NCI-H748 treated with DMSO at 0.1 percent for 48 hours (cell line): ENCODE measurements around the gene HYAL2.
A peak's percentile ranks its signal among the peaks of the same experiment; 100 is the strongest.

ENCODE experiments used
- DNase-seq: peaks from one replicate; lab custom pipeline; 2025; lab: John Stamatoyannopoulos, UW

The HYAL2 gene

DNA sequence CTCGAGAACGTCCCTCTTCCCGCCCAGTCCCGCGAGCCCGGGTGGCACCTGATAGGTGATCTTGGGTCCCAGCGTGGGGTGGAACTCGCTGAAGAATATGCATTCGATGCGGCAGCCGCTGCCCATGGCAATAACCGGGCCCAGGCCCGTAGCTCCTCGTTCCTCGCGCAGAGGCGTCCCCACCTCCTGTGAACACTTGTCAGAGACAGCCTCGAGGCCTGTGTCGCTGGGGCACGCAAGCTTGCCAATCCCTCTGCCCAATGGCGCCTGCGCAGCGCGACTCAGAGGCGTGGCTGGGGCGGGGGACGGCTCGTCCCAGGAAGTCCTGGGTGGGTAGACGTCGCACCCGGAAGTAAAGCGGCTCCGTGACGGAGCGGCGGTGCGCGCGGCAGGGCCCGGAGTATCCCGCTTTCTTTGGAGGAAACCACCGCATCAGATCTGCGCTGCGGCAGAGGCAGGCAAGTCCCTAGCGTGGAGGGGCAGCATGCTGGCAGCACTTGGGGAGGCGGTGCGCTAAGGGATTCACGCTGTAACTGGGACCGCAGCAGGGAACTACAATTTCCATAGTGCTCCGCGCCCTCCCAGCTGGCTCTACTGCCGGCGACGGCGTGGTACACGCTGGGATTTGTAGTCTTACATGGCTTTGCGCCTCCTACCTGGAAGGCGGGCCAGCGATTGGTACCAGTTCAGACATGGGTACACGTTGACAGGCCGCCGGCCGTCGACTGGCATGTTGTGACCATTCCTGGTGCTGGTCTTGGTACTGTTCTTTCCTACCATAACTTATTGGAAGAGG, 28.2 kb upstream of the HYAL2 start, which contains the start of the genes CYB561D2 and NPRL2:
Gene CYB561D2 (plus strand): TSS at position 336 of the 796 bp plus-strand sequence. CDS start 572 bp downstream, outside the sequence.
Gene NPRL2 (minus strand): TSS at position 249 of the 796 bp plus-strand sequence. CDS start 123 bp downstream, at position 126.
- DNase-seq = peak; percentile 69

DNA sequence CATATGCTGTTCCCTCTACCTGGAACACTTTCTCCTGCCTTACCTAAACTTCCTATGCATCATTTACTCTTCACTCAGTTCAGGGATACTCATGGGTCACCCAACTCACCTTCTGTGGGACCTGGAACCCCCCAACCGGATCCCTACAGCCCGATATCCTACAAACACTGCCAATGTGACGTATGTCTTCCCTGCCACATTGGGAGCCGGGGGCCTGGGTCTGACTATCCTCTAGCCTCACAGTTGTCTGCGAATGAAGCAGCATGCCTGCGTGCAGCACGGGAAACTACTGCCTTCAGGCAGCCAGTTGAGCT, 27.6 kb upstream of the HYAL2 start:
- no peak for DNase-seq

DNA sequence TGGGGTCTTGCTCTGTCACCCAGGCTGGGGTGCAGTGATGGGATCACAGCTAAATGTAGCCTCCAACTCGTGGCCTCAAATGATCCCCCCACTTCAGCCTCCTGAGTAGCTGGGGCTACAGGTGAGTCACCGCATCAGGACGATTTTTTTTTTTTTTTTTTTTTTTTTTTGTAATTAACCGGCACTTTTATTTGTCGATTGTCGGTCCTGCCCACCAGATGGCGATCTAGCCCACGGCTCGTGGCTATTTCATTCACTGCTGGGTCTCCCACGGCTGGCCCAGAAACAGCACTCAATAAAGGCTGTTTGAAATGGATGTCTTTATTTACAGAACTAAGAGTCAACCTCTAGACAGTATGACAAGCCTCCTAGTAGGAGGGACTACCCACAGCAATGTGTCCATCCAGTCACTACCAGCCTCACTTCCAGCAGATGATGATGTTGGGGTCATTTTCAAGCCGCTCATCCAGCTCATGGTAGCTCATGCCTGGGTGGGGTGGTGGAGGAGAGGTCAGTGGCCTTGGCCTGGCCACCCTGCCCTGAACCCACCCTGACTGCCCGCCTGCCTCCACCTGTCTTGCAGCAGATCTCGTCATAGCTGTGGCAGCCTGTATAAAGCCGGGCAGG, 24.8 kb upstream of the HYAL2 start:
- peak; percentile 37 for DNase-seq

DNA sequence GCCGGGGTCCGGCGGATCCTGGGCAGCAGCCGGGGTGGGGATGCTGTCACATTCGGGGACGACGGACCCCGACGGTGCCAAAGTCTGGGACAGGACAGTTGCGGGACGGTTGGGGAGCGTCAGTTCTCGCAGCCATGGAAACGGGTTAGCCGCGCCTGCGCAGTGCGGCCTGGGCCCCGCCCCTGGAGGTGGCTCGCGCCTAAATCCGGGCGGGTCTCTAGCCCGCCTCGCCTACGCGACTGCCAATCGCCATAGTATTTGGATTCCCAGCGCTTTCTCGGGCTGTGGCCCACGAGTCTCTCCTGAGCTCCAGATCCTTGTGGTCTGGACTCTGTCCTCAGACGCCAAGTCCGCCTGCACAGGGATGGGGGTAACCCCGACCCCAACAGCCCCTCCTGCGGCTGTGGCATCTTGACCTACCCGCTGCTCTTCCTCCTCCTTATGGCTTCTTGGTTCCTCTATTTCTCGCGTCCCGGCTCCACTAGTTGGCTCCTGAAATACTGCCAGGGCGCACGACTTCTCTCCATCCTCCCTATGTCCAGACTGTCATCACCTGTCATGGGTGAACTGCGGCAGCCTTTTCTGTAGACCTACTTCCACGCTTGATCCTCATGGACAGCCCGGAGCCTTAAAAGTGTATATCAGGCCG, 23.2 kb upstream of the HYAL2 start, which contains the start of gene ZMYND10:
Gene ZMYND10 (minus strand): TSS at position 147 of the 649 bp plus-strand sequence. CDS start 153 bp downstream, outside the sequence.
- DNase-seq = peak; percentile 39

DNA sequence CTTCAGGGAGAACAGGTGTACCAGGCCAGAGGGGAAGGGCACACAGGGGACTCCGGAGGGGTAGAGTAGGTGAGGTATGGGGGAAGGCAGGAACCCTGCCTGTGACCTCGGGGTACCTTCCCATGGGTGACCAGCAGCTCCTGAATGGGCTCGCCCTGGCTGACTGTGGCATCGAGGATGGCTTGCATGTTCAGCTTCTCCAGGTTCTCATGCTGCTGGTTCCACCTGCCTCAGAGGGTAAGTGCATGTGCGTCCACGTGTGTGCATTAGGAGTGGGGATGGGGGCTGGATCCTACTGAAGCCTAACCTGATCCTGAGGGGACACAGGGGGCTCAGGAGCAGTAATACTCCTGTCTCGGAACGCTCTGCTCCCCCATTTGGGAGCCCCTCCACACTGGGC, 22.5 kb upstream of the HYAL2 start:
- DNase-seq = no peak

DNA sequence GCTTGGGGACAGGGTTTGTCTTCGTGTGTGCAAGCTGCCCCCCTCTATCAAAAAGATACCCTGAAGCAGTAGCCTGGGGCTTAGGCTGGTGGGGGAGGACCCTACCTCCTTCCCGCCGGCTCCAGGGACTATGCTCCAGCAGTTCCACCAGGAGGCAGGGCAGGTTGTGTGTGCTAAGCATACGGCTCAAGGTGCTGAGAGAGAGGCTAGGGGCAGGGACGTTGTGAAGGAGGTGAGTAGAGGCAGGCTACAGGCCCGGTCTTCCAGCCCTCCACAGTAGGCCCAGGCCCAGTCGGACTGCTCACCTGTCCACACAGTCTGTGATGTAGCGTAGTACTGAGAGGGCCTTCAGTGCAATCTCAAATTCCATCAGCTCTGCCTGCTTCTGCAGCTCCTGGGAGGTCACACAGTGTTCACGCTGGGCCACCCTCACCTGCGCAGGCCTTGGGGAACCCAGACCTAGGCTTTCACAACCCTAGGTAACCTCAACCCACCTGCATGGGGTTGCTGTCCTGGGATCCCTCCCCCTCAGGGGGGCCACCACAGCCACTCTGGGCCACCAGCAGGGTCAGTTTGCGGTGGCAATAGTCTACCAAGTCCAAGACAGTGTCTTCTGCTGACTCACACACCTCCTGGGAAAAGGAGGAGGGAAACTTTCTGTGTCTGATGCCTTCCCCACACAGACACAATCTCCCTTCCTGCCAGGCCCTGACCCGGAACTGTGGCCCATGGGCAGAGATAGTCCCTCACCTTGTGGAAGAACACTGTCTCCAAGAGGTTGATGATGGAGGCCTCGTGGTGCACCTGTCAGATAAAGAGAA, 20.5 kb upstream of the HYAL2 start:
- DNase-seq = no peak

DNA sequence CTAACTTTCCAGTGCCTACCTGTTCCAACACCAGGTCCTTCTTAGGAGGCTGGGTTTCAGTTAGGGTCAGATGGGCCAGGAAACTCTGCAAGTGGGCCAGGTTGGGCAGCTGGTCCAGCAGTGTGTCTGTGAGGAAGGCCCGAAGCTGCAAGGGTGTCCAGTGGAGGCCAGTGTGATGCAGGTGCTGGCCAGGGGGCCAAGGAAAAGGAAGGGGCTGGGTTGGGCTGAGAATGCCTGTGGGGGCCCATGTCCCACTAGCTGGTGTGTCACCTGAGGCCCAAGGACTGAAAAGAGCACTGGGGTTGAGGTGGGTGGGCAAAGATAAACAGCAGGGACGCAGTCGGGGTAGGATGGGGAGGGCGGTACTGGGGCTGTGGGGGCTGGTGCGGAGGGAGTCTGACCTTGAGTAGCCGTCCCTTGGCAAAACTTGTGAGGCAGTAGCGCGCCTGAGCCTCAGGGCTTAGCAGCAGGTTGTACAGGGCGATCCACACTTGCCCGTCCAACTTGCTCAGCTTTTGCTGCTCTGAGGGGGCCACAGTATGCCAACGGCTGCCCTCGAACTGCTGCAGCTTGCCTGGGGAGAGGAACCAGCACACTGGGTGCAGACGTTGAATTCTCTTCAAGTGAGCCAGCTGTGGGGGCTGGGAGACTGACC, 19.6 kb upstream of the HYAL2 start:
- no peak for DNase-seq

DNA sequence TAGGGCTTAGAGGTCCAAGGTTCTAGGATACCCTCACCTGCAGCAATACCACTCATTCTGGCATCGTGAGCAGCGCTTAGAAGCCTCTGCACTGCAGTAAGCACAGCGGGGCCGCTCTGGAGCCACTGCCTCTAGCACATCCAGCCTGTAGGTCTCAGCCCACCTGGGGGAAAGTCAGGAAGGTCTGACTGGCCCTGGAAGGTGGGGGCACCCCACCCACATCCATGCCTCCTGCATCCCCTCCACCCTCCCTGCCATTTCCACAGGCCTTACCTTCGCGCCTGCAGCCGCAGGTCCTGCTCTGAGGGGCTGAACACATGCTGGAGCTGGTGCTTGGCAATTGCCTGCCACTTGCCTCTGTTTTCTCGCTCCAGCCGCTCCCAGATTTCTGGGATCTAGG, 19.0 kb upstream of the HYAL2 start:
- DNase-seq = no peak

DNA sequence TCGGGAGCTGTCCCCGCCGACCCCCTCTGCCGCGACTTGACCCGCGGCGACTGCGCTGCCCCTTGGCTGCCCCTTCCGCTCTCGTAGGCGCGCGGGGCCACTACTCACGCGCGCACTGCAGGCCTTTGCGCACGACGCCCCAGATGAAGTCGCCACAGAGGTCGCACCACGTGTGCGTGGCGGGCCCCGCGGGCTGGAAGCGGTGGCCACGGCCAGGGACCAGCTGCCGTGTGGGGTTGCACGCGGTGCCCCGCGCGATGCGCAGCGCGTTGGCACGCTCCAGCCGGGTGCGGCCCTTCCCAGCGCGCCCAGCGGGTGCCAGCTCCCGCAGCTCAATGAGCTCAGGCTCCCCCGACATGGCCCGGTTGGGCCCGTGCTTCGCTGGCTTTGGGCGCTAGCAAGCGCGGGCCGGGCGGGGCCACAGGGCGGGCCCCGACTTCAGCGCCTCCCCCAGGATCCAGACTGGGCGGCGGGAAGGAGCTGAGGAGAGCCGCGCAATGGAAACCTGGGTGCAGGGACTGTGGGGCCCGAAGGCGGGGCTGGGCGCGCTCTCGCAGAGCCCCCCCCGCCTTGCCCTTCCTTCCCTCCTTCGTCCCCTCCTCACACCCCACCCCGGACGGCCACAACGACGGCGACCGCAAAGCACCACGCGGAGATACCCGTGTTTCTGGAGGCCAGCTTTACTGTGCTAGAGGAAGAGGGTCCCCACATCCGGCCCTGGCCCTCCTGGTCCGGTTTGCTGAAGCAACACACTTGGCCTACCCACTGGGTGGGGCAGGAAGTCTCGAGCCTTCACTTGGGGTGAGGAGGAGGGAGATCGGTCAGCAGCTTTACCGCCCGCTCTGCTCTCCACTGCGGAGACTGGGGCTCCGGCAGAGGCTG, 18.1 kb upstream of the HYAL2 start, which contains the start of gene RASSF1:
Gene RASSF1 (minus strand): TSS at position 389 of the 882 bp plus-strand sequence. CDS start 31 bp downstream, at position 358.
- DNase-seq = no peak

DNA sequence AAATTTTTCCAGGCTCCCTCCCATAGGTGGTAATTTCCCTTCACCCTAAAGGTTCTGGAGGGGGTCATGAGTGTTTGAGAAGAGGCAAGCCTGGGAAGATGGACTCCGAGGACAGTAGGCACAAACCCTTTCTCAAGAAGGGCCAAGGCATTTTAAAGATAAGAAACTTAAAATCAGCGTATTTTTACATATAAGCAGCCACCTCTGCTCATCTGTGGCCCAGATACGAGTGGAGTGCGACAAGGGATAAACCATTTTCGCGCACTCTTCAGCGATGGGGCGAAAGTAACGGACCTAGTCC, 17.6 kb upstream of the HYAL2 start:
- no peak for DNase-seq

DNA sequence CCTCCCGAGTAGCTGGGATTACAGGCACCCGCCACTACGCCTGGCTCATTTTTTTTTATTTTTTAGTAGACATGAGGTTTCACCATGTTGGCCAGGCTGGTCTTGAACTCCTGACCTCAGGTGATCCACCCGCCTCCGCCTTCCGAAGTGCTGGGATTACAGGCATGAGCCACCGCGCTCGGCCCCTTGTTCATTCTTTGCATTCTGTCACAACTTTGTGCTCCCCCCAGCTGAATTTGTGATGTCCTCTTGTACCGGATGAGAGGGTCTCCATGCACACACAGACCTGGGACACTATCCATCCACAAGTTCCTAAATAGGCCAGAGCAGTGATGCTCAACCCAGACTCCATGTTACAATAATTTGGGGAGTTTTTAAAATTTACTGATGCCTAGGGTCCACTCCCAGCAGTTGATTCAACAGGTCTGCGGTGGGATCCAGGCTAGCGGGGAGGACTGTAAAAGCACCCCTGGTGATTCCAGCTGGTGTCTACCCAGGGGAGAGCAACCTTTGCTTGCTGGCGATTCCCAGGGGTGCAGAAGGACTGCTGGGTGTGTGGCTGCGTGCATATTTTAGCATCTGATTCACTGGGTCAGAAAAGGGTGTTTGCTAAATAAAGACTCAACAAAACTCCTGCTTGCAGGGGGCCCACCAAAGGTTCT, 17.1 kb upstream of the HYAL2 start:
- DNase-seq = no peak

DNA sequence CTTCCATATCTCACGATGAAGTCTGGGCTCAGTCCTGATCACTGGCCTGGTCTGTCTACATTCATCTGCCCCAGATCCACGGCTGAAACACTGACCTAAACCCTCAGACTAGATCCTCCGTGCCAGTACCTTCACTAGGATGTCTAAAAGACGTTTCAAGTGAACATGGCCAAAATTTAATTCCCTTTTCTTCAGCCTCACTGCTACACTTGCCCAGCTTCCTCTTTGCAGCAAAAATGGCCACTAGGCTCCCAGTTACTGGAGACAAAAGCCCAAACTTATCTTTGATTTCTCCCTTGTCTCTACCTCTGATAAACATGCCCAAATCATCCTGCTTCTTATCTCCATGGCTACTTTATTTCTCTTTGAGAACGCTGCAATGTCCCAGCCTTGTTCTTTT, 16.4 kb upstream of the HYAL2 start:
- no peak for DNase-seq

DNA sequence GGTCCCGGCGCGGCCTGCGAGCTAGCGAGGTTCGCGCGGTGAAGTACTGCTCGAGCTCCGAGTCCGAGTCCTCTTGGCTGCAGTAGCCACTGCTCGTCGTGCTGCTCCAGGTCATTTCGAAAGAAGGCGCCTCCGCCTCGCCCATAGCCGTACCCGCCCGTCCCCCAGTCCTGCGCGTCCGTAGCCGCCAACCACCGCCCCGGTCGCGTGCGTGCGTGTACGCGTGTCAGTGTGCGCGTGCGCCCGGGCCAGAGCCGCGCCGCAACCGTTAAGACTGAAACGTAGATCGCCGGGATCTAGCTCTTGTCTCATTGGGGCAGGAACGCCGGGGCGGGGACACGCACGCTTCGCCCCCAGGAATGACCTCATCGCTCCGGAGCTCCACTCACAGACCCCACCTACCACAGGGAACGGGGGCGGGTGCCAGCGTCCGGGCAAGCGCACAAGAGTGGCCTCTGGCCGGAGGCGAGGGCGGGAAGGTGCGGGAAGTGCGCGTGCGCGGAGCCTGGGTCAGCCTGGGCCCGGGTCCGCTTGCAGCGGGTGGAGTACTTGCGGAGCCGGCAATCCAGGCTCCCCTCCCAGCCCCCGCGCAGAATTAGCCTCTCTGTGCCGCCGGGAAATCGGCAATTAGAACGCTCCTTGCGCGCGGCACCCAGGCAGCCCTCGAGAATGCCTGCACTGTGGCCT, 14.8 kb upstream of the HYAL2 start:
- DNase-seq = peak; percentile 88

DNA sequence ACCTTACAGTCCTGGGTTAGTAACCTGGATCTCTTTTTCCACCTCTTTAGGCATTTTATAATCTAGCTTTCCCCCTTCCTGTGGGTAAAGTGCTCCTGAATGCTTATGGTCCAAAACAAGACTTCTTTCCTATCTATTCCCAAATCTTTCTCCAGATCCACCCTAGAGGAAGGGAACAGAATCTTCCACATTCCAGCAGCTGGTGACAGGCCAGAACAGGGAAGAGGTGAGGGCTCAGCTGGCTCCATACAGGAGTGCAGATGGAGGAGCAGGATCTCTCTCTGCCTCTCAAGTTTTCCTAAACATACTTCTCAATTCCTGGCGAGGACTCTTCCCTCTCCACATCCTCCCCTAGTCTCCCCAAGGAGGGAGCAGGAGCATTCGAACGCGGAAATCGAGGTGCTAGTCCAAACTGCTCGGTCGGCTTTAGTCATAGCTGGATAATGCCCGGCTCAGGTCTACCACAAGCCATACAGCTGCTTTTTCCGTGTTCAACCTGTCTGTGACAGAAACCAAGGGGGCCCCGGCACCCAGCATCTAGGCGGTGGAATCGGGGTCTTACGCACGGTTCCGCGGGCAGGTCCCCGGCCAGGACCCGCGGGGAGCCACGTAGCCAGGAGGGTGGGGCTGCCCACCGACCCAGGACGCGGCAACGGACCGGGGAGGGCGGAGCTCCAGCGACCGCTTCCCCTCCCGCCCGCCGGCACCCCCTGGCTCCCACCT, 14.1 kb upstream of the HYAL2 start:
- DNase-seq = no peak

DNA sequence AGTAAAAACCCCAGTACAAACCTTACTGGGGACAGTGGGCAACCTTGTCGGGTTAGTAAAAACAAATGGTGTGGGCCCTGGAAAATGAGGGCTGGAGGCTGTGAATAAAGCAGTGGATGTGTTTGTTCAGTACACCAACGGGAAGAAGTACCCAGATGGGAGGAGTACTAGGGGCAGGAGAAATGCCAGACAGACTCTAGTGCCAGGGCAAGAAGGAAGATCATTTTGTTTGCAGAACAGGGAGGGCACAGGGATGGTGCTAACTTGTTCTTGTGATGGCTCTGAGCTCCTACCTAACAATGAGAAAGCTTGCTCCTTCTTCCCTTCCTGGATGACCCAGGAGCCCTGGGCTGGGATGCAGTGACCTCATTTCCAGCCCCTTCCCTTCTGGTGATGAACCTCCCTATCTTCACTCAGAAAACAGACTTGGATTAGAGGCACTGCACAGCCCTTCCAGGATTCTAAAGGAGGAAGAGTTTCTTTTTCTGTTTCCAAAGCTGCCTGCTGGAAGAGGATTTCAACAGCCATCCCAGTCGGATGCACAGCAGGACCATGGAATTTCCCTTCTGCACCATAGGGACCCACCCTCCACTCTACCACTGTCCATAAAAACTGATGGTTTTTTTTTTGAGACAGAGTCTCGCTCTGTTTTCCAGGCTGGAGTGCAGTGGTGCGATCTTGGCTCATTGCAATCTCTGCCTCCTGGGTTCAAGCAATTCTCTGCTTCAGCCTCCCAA, 12.0 kb upstream of the HYAL2 start:
- DNase-seq = no peak

DNA sequence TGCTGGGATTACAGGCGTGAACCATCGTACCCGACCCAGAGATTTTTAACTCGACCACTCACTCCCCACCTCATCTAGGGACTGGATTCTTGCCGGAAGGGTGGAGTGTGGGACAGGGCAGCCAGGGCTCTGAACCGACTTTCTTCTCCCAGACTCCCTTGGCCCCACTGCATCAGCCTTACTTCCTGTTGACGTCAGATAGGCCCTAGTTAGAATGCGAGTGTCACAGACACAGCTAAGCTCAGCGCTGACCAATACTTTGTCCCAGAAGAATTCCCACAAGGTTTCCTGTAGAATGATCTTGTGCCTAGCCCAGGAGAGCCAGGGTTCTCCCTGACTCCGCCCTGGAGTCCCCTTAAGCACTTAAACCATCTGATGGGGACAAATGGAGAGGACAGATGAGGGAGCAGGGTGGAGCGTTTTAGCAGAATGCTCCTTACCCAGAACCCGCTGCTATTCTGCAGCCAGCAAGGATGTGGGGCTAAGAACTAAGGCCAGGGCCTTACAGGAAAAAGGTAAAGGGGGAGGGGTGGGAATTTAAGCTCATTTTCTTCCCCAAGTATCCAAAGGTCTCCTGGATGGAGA, 11.3 kb upstream of the HYAL2 start:
- no peak for DNase-seq

DNA sequence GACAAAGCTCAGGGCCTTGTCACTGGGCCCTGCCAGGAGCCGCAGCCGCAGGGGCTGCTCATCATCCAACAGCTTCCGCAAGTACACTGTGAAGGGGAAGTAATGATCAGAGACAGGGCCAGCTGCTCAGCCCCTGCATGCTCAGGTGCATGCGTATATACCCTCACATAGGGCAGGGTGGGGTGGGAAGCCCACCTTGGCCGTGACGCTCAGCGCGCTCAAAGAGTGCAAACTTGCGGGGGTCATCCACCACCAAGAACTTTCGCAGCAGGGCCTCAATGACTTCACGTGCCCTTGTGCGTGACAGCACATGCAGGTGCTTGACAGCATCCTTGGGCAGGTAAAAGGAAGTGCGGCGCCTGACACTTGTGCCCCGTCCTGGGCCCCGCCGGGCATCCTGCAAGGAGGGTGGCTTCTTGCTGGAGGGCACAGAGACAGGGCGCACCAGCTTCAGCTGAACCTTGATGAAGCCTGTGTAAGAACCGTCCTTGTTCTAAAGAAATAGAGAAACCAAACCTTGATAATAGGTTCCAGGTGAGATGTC, 8.9 kb upstream of the HYAL2 start:
- no peak for DNase-seq
